A673 (cell line): Measurements from ENCODE around the gene RRP8.

Experiments used
- EZH2 ChIP-seq: fragments of 200-600 bp; sonication (generic); IDR thresholded peaks from 2 replicates; pipeline ENCODE4 v1.6.1; 2017; ENCODE audit warnings: borderline replicate concordance, low read depth, mild to moderate bottlenecking, mixed read lengths, antibody characterized with exemption, low read length; ENCODE audit not compliant: poor library complexity, severe bottlenecking
- TF ChIP-seq, protein P1 (sequence below): fragments of 300-800, 200-600 bp; sonication (generic); conservative IDR thresholded peaks from 2 replicates; pipeline ENCODE4 v1.5.1; 2017; ENCODE audit warnings: low read depth, mild to moderate bottlenecking, antibody characterized with exemption, low read length, moderate library complexity, mixed read lengths

DNA sequence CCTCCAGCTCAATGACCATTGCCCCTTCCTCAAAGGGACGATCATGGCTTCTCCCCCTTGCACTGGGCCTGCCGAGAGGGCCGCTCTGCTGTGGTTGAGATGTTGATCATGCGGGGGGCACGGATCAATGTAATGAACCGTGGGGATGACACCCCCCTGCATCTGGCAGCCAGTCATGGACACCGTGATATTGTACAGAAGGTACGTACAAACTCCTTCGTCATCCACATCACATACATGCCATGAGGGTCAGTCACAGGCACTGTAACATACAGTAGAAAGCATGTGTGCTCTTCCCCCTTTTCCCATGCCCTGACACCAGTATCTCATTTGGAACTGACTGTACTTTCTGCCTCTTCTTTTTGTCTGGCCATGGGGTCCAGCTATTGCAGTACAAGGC lies 4.6 kb upstream of the RRP8 start:
- TF ChIP-seq, protein P1, sequence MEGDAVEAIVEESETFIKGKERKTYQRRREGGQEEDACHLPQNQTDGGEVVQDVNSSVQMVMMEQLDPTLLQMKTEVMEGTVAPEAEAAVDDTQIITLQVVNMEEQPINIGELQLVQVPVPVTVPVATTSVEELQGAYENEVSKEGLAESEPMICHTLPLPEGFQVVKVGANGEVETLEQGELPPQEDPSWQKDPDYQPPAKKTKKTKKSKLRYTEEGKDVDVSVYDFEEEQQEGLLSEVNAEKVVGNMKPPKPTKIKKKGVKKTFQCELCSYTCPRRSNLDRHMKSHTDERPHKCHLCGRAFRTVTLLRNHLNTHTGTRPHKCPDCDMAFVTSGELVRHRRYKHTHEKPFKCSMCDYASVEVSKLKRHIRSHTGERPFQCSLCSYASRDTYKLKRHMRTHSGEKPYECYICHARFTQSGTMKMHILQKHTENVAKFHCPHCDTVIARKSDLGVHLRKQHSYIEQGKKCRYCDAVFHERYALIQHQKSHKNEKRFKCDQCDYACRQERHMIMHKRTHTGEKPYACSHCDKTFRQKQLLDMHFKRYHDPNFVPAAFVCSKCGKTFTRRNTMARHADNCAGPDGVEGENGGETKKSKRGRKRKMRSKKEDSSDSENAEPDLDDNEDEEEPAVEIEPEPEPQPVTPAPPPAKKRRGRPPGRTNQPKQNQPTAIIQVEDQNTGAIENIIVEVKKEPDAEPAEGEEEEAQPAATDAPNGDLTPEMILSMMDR, result no peak
- TF ChIP-seq EZH2, result no peak
